HepG2 (cell line): ENCODE data around the gene IL2RA. TPM values are rescaled to one million over a fixed set of nuclear protein-coding genes. Genes with fewer than 3 reads are reported as not detected.

ENCODE experiments used
- ATAC-seq: fragments of 200-7000 bp; cut with Tn5 transposase; 3 replicates; pipeline ENCODE4 v1.9.1; 2020; ENCODE audit warnings: mild to moderate bottlenecking, moderate library complexity
- BruUV-seq: library from RNA; stranded (reverse); fragments of 400-500 nt; replicated peaks from 2 replicates; lab custom pipeline; 2021; lab: Mats Ljungman, UMichigan
- CTCF ChIA-PET: fragments of 300-600 bp; formaldehyde crosslinking; extraction: SDS; loops from one replicate; lab custom pipeline; 2021; ENCODE audit warnings: low total read pairs, inconsistent platforms, low intra/inter-chr PET ratio; lab: Yijun Ruan, JAX
- POLR2A ChIA-PET: fragments of 350-600 bp; sonication (Branson Sonifier 250); formaldehyde crosslinking; loops from one replicate; lab custom pipeline; 2020; ENCODE audit warnings: antibody characterized with exemption, inconsistent platforms; lab: Yijun Ruan, JAX
- DNase-seq: peaks from one replicate; pipeline ENCODE4 v3.0.0-alpha.2; 2015; ENCODE audit warnings: low spot score
- FAIRE-seq: peaks from 3 replicates; lab custom pipeline; 2011; peaks lifted over from hg19 to GRCh38; lab: Jason Lieb, UNC
- H2AFZ ChIP-seq: one replicate; pipeline ENCODE4 v1.6.1; 2011; ENCODE audit warnings: low read length, inconsistent platforms
- H3K27ac ChIP-seq: fragments of 300-600 bp; 3 replicates; pipeline ENCODE4 v1.8.0; 2011; ENCODE audit warnings: mixed run types, mild to moderate bottlenecking, mixed read lengths, low read length, inconsistent platforms; ENCODE audit not compliant: insufficient read depth; ENCODE audit errors: extremely low read length
- H3K27me3 ChIP-seq, 2 experiments: fragments of 200-600 bp in 1 of 2; 2 replicates in 1 of 2; 3 replicates in 1 of 2; pipeline versions ENCODE4 v1.6.0 to v1.8.0; 2011; ENCODE audit warnings: low read length in 2 of 2, mild to moderate bottlenecking in 2 of 2, moderate library complexity in 2 of 2, inconsistent platforms in 1 of 2; ENCODE audit not compliant: insufficient read depth in 2 of 2, control insufficient read depth in 1 of 2
- H3K36me3 ChIP-seq, 2 experiments: fragments of 200-600 bp in 1 of 2; replicated peaks in 1 of 2; 2 replicates in 1 of 2; 3 replicates in 1 of 2; pipeline versions ENCODE4 v1.5.1 to v1.8.0; 2011; ENCODE audit warnings: low read length in 2 of 2, inconsistent platforms in 1 of 2; ENCODE audit not compliant: insufficient read depth in 2 of 2, control insufficient read depth in 1 of 2
- H3K4me1 ChIP-seq: 2 replicates; pipeline ENCODE4 v1.5.1; 2012; ENCODE audit warnings: low read length, inconsistent platforms; ENCODE audit not compliant: insufficient read depth
- H3K4me2 ChIP-seq: 2 replicates; pipeline ENCODE4 v1.6.0; 2011; ENCODE audit warnings: low read depth, low read length, inconsistent platforms
- H3K4me3 ChIP-seq, 3 experiments: fragments of 200-600 bp in 1 of 3; sonication (generic), shearing (Covaris generic) in 1 of 3; replicated peaks in 1 of 3; 2 replicates each; pipeline ENCODE4 v1.5.1; 2011 to 2016; ENCODE audit warnings: low read length in 3 of 3, inconsistent platforms in 2 of 3, low read depth in 2 of 3, mild to moderate bottlenecking in 2 of 3, control low read depth in 1 of 3, mixed read lengths in 1 of 3; ENCODE audit not compliant: insufficient read depth in 1 of 3
- H3K79me2 ChIP-seq: one replicate; pipeline ENCODE4 v1.6.1; 2011; ENCODE audit warnings: low read length, inconsistent platforms; ENCODE audit not compliant: insufficient read depth
- H3K9ac ChIP-seq: 2 replicates; pipeline ENCODE4 v1.6.0; 2011; ENCODE audit warnings: mild to moderate bottlenecking, low read depth, low read length, inconsistent platforms; ENCODE audit not compliant: insufficient read depth
- H3K9me3 ChIP-seq: 2 replicates; pipeline ENCODE4 v1.5.1; 2012; ENCODE audit warnings: mild to moderate bottlenecking, low read length
- H4K20me1 ChIP-seq: 2 replicates; pipeline ENCODE4 v1.6.0; 2011; ENCODE audit warnings: inconsistent platforms, mild to moderate bottlenecking, low read length, moderate library complexity; ENCODE audit not compliant: insufficient read depth
- ARNT2 ChIP-seq: sonication (generic); formaldehyde crosslinking; IDR thresholded peaks from 2 replicates; pipeline ENCODE4 v1.8.0; 2022; ENCODE audit warnings: mild to moderate bottlenecking, low read depth, missing genetic modification reagents, moderate library complexity
- KLF13 ChIP-seq: sonication (generic); formaldehyde crosslinking; IDR thresholded peaks from 2 replicates; pipeline ENCODE4 v1.4.0; 2020; ENCODE audit warnings: mild to moderate bottlenecking, missing genetic modification reagents
- MTF2 ChIP-seq: sonication (generic); formaldehyde crosslinking; IDR thresholded peaks from 2 replicates; pipeline ENCODE4 v1.5.0; 2020; ENCODE audit warnings: missing genetic modification reagents, borderline replicate concordance
- ZNF160 ChIP-seq: sonication (generic); formaldehyde crosslinking; IDR thresholded peaks from 2 replicates; pipeline ENCODE4 v1.8.0; 2022; ENCODE audit warnings: mild to moderate bottlenecking, inconsistent platforms, missing genetic modification reagents
- ZNF205 ChIP-seq: IDR thresholded peaks from 2 replicates; pipeline ENCODE4 v1.6.1; 2018; ENCODE audit warnings: missing biosample characterization, missing genetic modification reagents
- ZNF432 ChIP-seq: sonication (generic); formaldehyde crosslinking; IDR thresholded peaks from 2 replicates; pipeline ENCODE4 v1.5.0; 2020; ENCODE audit warnings: missing genetic modification reagents, mild to moderate bottlenecking, borderline replicate concordance
- whole genome bisulfite sequencing: methylation state at CpG from one replicate; pipeline ENCODE4 v1.1.6; 2017; ENCODE audit warnings: low lambda C conversion rate; 5-methylcytosine and 5-hydroxymethylcytosine counted together
- in situ Hi-C: cut with HindIII; loops from 2 replicates; pipeline ENCODE4 v1.10.0; 2017; ENCODE audit warnings: low pct_unique_long_range_greater_than_20kb; ENCODE audit not compliant: extremely low pct_ligation_motif_present
- intact Hi-C: fragments of 100-400 bp; cut with micrococcal nuclease; formaldehyde crosslinking; loops from one replicate; pipeline ENCODE4 v1.10.0; 2022; ENCODE audit not compliant: unreplicated experiment
- polyA plus RNA-seq, 8 experiments: library from polyadenylated mRNA; depleted of rRNA in 3 of 8; stranded (reverse) in 7 of 8; unstranded in 1 of 8; fragments of >200 nt; fragmentation: Illumina TruSeq in 4 of 8; extraction: Trizol in 4 of 8; gene quantifications; 2 replicates each; pipeline versions ENCODE4 v1.2.1 to v1.2.3, GENCODE V29; 2011 to 2016; ENCODE audit warnings: low read depth in 4 of 8, missing spikeins in 1 of 8, mixed read lengths in 1 of 8; ENCODE audit not compliant: insufficient read depth in 1 of 8
- total RNA-seq, 5 experiments: library from RNA; depleted of rRNA; stranded (reverse); fragments of >200 nt; fragmentation: Illumina TruSeq; extraction: Trizol; gene quantifications; 2 replicates each; pipeline ENCODE4 v1.2.3, GENCODE V29; 2016; ENCODE audit warnings: low read depth in 1 of 5
- TF ChIP-seq, protein P1 (sequence below): sonication (generic); formaldehyde crosslinking; IDR thresholded peaks from 2 replicates; pipeline ENCODE4 v1.8.0; 2022; ENCODE audit warnings: mild to moderate bottlenecking, missing genetic modification reagents; ENCODE audit not compliant: insufficient replicate concordance
- TF ChIP-seq, protein P2 (sequence below): sonication (generic); formaldehyde crosslinking; IDR thresholded peaks from 2 replicates; pipeline ENCODE4 v1.5.0; 2020; ENCODE audit warnings: missing genetic modification reagents
- TF ChIP-seq, protein P3 (sequence below): sonication (generic); formaldehyde crosslinking; IDR thresholded peaks from 2 replicates; pipeline ENCODE4 v1.5.1; 2020; ENCODE audit warnings: mild to moderate bottlenecking, moderate library complexity, missing genetic modification reagents
- TF ChIP-seq, protein P4 (sequence below): sonication (generic); formaldehyde crosslinking; IDR thresholded peaks from 2 replicates; pipeline ENCODE4 v1.4.0; 2020; ENCODE audit warnings: mild to moderate bottlenecking, missing genetic modification reagents
- TF ChIP-seq, protein P5 (sequence below): IDR thresholded peaks from 2 replicates; pipeline ENCODE4 v1.4.0; 2020; ENCODE audit warnings: mild to moderate bottlenecking, missing genetic modification reagents
- TF ChIP-seq, protein P6 (sequence below): sonication (generic); formaldehyde crosslinking; IDR thresholded peaks from 2 replicates; pipeline ENCODE4 v1.4.0; 2020; ENCODE audit warnings: missing genetic modification reagents, borderline replicate concordance

The IL2RA gene
- total and polyA plus RNA-seq, 2 of the 13 experiments (the other 11 are each of a cell fraction or from before 2014, with no cell fraction given), result not detected

DNA sequence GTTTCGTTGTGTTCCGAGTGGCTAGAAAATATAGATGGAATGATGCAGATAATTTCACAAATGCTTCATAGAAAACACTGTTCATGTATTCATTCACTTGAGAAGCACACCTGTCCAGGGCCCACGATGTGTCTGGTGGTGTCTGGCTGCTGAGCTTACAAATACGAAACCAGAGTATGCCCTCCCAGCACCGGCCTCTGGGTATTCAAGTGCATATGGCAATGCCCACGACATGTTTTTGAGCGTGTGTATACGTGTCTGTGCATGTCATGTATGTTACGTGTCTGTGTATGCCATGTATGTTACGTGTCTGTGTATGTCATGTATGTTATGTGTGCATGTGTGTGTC is 37.9 kb downstream of the IL2RA start (continued):
- TF ChIP-seq, protein P1, sequence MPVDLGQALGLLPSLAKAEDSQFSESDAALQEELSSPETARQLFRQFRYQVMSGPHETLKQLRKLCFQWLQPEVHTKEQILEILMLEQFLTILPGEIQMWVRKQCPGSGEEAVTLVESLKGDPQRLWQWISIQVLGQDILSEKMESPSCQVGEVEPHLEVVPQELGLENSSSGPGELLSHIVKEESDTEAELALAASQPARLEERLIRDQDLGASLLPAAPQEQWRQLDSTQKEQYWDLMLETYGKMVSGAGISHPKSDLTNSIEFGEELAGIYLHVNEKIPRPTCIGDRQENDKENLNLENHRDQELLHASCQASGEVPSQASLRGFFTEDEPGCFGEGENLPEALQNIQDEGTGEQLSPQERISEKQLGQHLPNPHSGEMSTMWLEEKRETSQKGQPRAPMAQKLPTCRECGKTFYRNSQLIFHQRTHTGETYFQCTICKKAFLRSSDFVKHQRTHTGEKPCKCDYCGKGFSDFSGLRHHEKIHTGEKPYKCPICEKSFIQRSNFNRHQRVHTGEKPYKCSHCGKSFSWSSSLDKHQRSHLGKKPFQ, result no peak
- no peak for TF ChIP-seq KLF13
- TF ChIP-seq, protein P2, sequence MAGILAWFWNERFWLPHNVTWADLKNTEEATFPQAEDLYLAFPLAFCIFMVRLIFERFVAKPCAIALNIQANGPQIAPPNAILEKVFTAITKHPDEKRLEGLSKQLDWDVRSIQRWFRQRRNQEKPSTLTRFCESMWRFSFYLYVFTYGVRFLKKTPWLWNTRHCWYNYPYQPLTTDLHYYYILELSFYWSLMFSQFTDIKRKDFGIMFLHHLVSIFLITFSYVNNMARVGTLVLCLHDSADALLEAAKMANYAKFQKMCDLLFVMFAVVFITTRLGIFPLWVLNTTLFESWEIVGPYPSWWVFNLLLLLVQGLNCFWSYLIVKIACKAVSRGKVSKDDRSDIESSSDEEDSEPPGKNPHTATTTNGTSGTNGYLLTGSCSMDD, result no peak

DNA sequence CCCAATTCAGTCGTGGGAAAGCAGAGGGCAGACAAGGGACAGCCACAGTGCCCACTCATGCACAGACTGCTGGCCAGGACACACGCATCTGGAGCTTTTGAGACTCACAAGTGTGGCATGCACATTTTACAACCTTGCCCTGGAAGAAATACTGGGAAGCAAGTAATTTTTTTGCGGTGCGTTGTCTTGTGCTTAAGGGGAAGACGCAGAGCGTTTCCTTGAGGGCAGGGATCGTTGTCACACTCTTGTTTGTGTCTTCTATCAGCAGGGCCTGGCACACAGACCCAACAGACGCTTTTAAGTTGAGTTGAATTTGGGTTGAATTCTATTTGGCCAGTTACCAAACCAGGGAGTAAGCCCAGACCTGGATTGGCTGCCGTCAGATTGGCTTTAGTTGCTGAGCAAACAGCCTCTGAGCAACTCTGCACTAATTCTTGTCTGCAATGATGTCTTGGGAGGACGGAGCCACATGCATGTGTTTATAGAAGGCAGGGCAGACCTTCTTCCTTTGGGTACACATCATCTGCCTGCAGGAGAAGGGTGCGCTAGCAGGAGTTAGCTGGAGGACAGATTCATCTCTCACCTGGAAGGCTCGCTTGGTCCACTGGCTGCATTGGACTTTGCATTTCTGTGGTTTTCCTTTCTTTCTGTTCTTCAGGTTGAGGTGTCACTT is 38.4 kb downstream of the IL2RA start:
- CTCF ChIA-PET, result no interaction called here
- no peak overlapping the region for H2AFZ ChIP-seq
- H4K20me1 ChIP-seq, result no peaks in the 10 kb centered on the region
- no peak for DNase-seq
- intact Hi-C loops (no loop called here), in situ Hi-C loops (no loop called here)
- H3K27me3 ChIP-seq, result peaks cover 0 to 16% of the 10 kb centered on the region in 2 experiments; a peak in 3 of 5 replicates
- FAIRE-seq, result no peak
- H3K9ac ChIP-seq, result no peak overlapping the region
- ATAC-seq, result no peak
- H3K9me3 ChIP-seq, result no peaks in the 10 kb centered on the region
- no peaks in the 10 kb centered on the region for H3K36me3 ChIP-seq
- no peak overlapping the region for H3K4me3 ChIP-seq
- BruUV-seq, result no TSS peak
- no peaks in the 10 kb centered on the region for H3K4me1 ChIP-seq
- no peaks in the 10 kb centered on the region for H3K79me2 ChIP-seq
- H3K27ac ChIP-seq, result no peak overlapping the region
- 47% methylated on average over 10 of the region's 12 CpGs for WGBS
- H3K4me2 ChIP-seq, result no peak overlapping the region
- POLR2A ChIA-PET, result no interaction called here
- TF ChIP-seq ZNF205 (CRISPR knock-in tag) (no peak), ZNF160 (CRISPR knock-in tag) (no peak), ARNT2 (CRISPR knock-in tag) (no peak), MTF2 (CRISPR knock-in tag) (no peak), ZNF432 (no peak)
- TF ChIP-seq, protein P3, sequence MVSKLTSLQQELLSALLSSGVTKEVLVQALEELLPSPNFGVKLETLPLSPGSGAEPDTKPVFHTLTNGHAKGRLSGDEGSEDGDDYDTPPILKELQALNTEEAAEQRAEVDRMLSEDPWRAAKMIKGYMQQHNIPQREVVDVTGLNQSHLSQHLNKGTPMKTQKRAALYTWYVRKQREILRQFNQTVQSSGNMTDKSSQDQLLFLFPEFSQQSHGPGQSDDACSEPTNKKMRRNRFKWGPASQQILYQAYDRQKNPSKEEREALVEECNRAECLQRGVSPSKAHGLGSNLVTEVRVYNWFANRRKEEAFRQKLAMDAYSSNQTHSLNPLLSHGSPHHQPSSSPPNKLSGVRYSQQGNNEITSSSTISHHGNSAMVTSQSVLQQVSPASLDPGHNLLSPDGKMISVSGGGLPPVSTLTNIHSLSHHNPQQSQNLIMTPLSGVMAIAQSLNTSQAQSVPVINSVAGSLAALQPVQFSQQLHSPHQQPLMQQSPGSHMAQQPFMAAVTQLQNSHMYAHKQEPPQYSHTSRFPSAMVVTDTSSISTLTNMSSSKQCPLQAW (CRISPR knock-in tag), result no peak
- TF ChIP-seq, protein P4, sequence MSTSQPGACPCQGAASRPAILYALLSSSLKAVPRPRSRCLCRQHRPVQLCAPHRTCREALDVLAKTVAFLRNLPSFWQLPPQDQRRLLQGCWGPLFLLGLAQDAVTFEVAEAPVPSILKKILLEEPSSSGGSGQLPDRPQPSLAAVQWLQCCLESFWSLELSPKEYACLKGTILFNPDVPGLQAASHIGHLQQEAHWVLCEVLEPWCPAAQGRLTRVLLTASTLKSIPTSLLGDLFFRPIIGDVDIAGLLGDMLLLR (CRISPR knock-in tag), result no peak
- TF ChIP-seq, protein P5, sequence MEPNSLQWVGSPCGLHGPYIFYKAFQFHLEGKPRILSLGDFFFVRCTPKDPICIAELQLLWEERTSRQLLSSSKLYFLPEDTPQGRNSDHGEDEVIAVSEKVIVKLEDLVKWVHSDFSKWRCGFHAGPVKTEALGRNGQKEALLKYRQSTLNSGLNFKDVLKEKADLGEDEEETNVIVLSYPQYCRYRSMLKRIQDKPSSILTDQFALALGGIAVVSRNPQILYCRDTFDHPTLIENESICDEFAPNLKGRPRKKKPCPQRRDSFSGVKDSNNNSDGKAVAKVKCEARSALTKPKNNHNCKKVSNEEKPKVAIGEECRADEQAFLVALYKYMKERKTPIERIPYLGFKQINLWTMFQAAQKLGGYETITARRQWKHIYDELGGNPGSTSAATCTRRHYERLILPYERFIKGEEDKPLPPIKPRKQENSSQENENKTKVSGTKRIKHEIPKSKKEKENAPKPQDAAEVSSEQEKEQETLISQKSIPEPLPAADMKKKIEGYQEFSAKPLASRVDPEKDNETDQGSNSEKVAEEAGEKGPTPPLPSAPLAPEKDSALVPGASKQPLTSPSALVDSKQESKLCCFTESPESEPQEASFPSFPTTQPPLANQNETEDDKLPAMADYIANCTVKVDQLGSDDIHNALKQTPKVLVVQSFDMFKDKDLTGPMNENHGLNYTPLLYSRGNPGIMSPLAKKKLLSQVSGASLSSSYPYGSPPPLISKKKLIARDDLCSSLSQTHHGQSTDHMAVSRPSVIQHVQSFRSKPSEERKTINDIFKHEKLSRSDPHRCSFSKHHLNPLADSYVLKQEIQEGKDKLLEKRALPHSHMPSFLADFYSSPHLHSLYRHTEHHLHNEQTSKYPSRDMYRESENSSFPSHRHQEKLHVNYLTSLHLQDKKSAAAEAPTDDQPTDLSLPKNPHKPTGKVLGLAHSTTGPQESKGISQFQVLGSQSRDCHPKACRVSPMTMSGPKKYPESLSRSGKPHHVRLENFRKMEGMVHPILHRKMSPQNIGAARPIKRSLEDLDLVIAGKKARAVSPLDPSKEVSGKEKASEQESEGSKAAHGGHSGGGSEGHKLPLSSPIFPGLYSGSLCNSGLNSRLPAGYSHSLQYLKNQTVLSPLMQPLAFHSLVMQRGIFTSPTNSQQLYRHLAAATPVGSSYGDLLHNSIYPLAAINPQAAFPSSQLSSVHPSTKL (CRISPR knock-in tag), result no peak
- TF ChIP-seq, protein P6, sequence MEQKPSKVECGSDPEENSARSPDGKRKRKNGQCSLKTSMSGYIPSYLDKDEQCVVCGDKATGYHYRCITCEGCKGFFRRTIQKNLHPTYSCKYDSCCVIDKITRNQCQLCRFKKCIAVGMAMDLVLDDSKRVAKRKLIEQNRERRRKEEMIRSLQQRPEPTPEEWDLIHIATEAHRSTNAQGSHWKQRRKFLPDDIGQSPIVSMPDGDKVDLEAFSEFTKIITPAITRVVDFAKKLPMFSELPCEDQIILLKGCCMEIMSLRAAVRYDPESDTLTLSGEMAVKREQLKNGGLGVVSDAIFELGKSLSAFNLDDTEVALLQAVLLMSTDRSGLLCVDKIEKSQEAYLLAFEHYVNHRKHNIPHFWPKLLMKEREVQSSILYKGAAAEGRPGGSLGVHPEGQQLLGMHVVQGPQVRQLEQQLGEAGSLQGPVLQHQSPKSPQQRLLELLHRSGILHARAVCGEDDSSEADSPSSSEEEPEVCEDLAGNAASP (CRISPR knock-in tag), result no peak
